A673 (cell line): ENCODE data around the gene MANSC1. TPM values are rescaled to one million over a fixed set of nuclear protein-coding genes. Genes with fewer than 3 reads are reported as not detected.

Experiments used
- BruUV-seq: library from RNA; stranded (reverse); fragments of 400-500 nt; replicated peaks from 2 replicates; lab custom pipeline; 2021; lab: Mats Ljungman, UMichigan
- CTCF ChIA-PET: fragments of 300-600 bp; sonication (Branson Sonifier 250); formaldehyde crosslinking; loops from one replicate; lab custom pipeline; 2022; ENCODE audit warnings: antibody characterized with exemption; lab: Charles Lee
- POLR2A ChIA-PET: fragments of 300-600 bp; sonication (Branson Sonifier 250); formaldehyde crosslinking; loops from one replicate; lab custom pipeline; 2022; ENCODE audit warnings: antibody characterized with exemption; ENCODE audit not compliant: low non-redundant PET; lab: Charles Lee
- DNase-seq: peaks from one replicate; pipeline ENCODE4 v3.0.0-alpha.2; 2015; ENCODE audit warnings: low spot score
- H3K27ac ChIP-seq: fragments of 200-600 bp; sonication (generic); 2 replicates; pipeline ENCODE4 v1.5.1; 2016; ENCODE audit warnings: mixed run types, low read depth, mild to moderate bottlenecking, mixed read lengths, antibody characterized with exemption, low read length; ENCODE audit not compliant: poor library complexity, severe bottlenecking
- H3K27me3 ChIP-seq: fragments of 200-600 bp; sonication (generic); replicated peaks from 2 replicates; pipeline ENCODE4 v1.6.1; 2017; ENCODE audit warnings: mixed run types, low read depth, mild to moderate bottlenecking, mixed read lengths, antibody characterized with exemption, low read length; ENCODE audit not compliant: insufficient read depth, poor library complexity
- H3K36me3 ChIP-seq: fragments of 200-600 bp; sonication (generic); 2 replicates; pipeline ENCODE4 v1.6.1; 2016; ENCODE audit warnings: mixed run types, mild to moderate bottlenecking, mixed read lengths, antibody characterized with exemption, low read length; ENCODE audit not compliant: insufficient read depth, poor library complexity, severe bottlenecking
- H3K4me1 ChIP-seq: fragments of 200-600 bp; sonication (generic); 2 replicates; pipeline ENCODE4 v1.6.1; 2017; ENCODE audit warnings: mixed run types, mild to moderate bottlenecking, mixed read lengths, antibody characterized with exemption, low read length; ENCODE audit not compliant: insufficient read depth, poor library complexity, severe bottlenecking
- H3K4me3 ChIP-seq: fragments of 200-600 bp; sonication (generic); 2 replicates; pipeline ENCODE4 v1.5.1; 2016; ENCODE audit warnings: low read depth, mixed run types, mild to moderate bottlenecking, mixed read lengths, low read length; ENCODE audit not compliant: poor library complexity, severe bottlenecking
- H3K9me3 ChIP-seq: fragments of 200-600 bp; sonication (generic); 2 replicates; pipeline ENCODE4 v1.6.1; 2016; ENCODE audit warnings: mixed run types, low read depth, mild to moderate bottlenecking, mixed read lengths, antibody characterized with exemption, low read length; ENCODE audit not compliant: poor library complexity, severe bottlenecking
- CTCF ChIP-seq: fragments of 300-800, 200-600 bp; sonication (generic); conservative IDR thresholded peaks from 2 replicates; pipeline ENCODE4 v1.5.1; 2017; ENCODE audit warnings: low read depth, mild to moderate bottlenecking, antibody characterized with exemption, low read length, moderate library complexity, mixed read lengths
- EZH2 ChIP-seq: fragments of 200-600 bp; sonication (generic); IDR thresholded peaks from 2 replicates; pipeline ENCODE4 v1.6.1; 2017; ENCODE audit warnings: borderline replicate concordance, low read depth, mild to moderate bottlenecking, mixed read lengths, antibody characterized with exemption, low read length; ENCODE audit not compliant: poor library complexity, severe bottlenecking
- intact Hi-C: fragments of 100-400 bp; cut with micrococcal nuclease; formaldehyde crosslinking; loops from one replicate; pipeline ENCODE4 v1.10.0; 2022; ENCODE audit not compliant: unreplicated experiment
- total RNA-seq: library from RNA; stranded (reverse); gene quantifications from 2 replicates; pipeline ENCODE4 v1.2.3, GENCODE V29; 2021

Gene MANSC1
- total RNA-seq, 1 experiment from 2014 or later, result 10.5 TPM

- ChIA-PET CTCF (interaction anchor here (0.5 to 1.0 kb wide), 3 partner anchors 9 to 276 kb away, joined by 3 read pairs; no protein-coding TSS in a partner anchor), POLR2A (interaction anchor here (0.5 to 0.6 kb wide), 2 partner anchors 44 to 222 kb away, joined by 3 to 6 read pairs; no protein-coding TSS in a partner anchor)
- BruUV-seq, result TSS peak; percentile 58
- peaks cover 11% of the 10 kb centered on the region for H3K4me1 ChIP-seq
- peak; percentile 66 for DNase-seq
- TF ChIP-seq EZH2, result no peak
- no peak for TF ChIP-seq CTCF
- intact Hi-C loops, result no loop called here
- peak overlapping the region; percentile 72 for H3K4me3 ChIP-seq
- no peaks in the 10 kb centered on the region for H3K27me3 ChIP-seq
- no peaks in the 10 kb centered on the region for H3K9me3 ChIP-seq
- H3K27ac ChIP-seq, result peak overlapping the region; percentile 92
- no peaks in the 10 kb centered on the region for H3K36me3 ChIP-seq
Observed at GRCh38 chr12:12357719-12358461, 7.8 kb upstream of the MANSC1 start.

GRCh38 chr12:12356896-12357718 is 7.1 kb upstream of the MANSC1 start, which contains the start of gene BORCS5:
Gene BORCS5, plus strand, starts transcription at chr12:12357078. Its CDS starts 374 bp downstream, at chr12:12357452.
- CTCF ChIA-PET, result interaction anchor here (0.5 to 1.0 kb wide), 2 partner anchors 35 to 275 kb away, joined by 3 read pairs; no protein-coding TSS in a partner anchor
- Histone ChIP-seq H3K4me3 (peak within 1 kb of the TSS; percentile 72), H3K4me1 (peaks cover 11% of the 10 kb centered on the region), H3K27ac (peak within 1 kb of the TSS; percentile 92), H3K36me3 (no peaks in the 10 kb centered on the region), H3K9me3 (no peaks in the 10 kb centered on the region), H3K27me3 (no peaks in the 10 kb centered on the region)
- POLR2A ChIA-PET, result interaction anchor here (0.5 kb wide), 1 partner anchor 45 kb away, joined by 3 read pairs; no protein-coding TSS in a partner anchor
- TF ChIP-seq CTCF, result peak; percentile 45
- no peak for TF ChIP-seq EZH2
- BruUV-seq, result no TSS peak
- peak; percentile 98 for DNase-seq
- intact Hi-C loops, result no loop called here

GRCh38 chr12:12356467-12356895 is 6.4 kb upstream of the MANSC1 start:
- intact Hi-C loops, result no loop called here
- no peak for DNase-seq
- BruUV-seq, result TSS peak; percentile 94
- ChIA-PET POLR2A (no interaction called here), CTCF (no interaction called here)
- H3K27me3 ChIP-seq, result no peaks in the 10 kb centered on the region
- no peaks in the 10 kb centered on the region for H3K36me3 ChIP-seq
- peak overlapping the region; percentile 72 for H3K4me3 ChIP-seq
- TF ChIP-seq EZH2 (no peak), CTCF (no peak)
- no peaks in the 10 kb centered on the region for H3K9me3 ChIP-seq
- peaks cover 11% of the 10 kb centered on the region for H3K4me1 ChIP-seq
- H3K27ac ChIP-seq, result peak overlapping the region; percentile 92
